ENCODE results near the gene DHX8. TPM values are rescaled to one million over a fixed set of nuclear protein-coding genes. Genes with fewer than 3 reads are reported as not detected.

The DHX8 gene
- total and polyA plus RNA-seq, 10 of the 15 experiments (the other 5 are each of a cell fraction or from before 2014, with no cell fraction given): 27.6 to 50.4 (median 35.7) TPM

GRCh38 chr17:43456029-43456428 is 27.7 kb upstream of the DHX8 start (continued):
- TF ChIP-seq, protein P1, sequence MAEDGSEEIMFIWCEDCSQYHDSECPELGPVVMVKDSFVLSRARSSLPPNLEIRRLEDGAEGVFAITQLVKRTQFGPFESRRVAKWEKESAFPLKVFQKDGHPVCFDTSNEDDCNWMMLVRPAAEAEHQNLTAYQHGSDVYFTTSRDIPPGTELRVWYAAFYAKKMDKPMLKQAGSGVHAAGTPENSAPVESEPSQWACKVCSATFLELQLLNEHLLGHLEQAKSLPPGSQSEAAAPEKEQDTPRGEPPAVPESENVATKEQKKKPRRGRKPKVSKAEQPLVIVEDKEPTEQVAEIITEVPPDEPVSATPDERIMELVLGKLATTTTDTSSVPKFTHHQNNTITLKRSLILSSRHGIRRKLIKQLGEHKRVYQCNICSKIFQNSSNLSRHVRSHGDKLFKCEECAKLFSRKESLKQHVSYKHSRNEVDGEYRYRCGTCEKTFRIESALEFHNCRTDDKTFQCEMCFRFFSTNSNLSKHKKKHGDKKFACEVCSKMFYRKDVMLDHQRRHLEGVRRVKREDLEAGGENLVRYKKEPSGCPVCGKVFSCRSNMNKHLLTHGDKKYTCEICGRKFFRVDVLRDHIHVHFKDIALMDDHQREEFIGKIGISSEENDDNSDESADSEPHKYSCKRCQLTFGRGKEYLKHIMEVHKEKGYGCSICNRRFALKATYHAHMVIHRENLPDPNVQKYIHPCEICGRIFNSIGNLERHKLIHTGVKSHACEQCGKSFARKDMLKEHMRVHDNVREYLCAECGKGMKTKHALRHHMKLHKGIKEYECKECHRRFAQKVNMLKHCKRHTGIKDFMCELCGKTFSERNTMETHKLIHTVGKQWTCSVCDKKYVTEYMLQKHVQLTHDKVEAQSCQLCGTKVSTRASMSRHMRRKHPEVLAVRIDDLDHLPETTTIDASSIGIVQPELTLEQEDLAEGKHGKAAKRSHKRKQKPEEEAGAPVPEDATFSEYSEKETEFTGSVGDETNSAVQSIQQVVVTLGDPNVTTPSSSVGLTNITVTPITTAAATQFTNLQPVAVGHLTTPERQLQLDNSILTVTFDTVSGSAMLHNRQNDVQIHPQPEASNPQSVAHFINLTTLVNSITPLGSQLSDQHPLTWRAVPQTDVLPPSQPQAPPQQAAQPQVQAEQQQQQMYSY (CRISPR knock-in tag; IDR thresholded peaks at IDR 0.05): no peak
- TF ChIP-seq ZNF24 (IDR thresholded peaks at IDR 0.05) (no peak), RAD21 (IDR thresholded peaks at IDR 0.05; ENCODE audit: insufficient read depth, low read depth, low read length) (no peak), TBL1XR1 (IDR thresholded peaks at IDR 0.05; ENCODE audit: low read depth, low read length) (no peak)

GRCh38 chr17:43456661-43457361 is 27.0 kb upstream of the DHX8 start:
- ChIA-PET SMC1A (ENCODE audit: uncharacterized antibody, unreplicated experiment) (no interaction called here), POLR2A (no interaction called here), CTCF (interaction anchor here (1.4 kb wide), 1 partner anchor 63 kb away, joined by 6 read pairs; no protein-coding TSS in a partner anchor), RAD21 (ENCODE audit: unreplicated experiment) (no interaction called here)
- Histone ChIP-seq H3K4me1 (ENCODE audit: control insufficient read depth, insufficient read depth, low read length) (no peaks in the 10 kb centered on the region), H4K20me1 (ENCODE audit: control insufficient read depth, insufficient read depth) (no peaks in the 10 kb centered on the region), H3K27ac (ENCODE audit: control insufficient read depth, insufficient read depth) (no peak overlapping the region), H3K4me2 (ENCODE audit: control insufficient read depth, insufficient read depth) (no peak overlapping the region), H2AFZ (ENCODE audit: control insufficient read depth, low read depth, low read length) (no peak overlapping the region), H3K9ac (ENCODE audit: control insufficient read depth, insufficient read depth, low read length) (no peak overlapping the region), H3K79me2 (ENCODE audit: control insufficient read depth, insufficient read depth, low read length) (no peaks in the 10 kb centered on the region), H3K27me3 (replicated peaks in 1 of 2; ENCODE audit: control insufficient read depth in 2 of 2, insufficient read depth in 2 of 2, low read length in 1 of 2) (no peaks in the 10 kb centered on the region), H3K36me3 (ENCODE audit: control insufficient read depth in 2 of 2, insufficient read depth in 2 of 2, low read length in 1 of 2) (no peaks in the 10 kb centered on the region), H3K9me3 (replicated peaks; ENCODE audit: control insufficient read depth, insufficient read depth, low read length) (no peaks in the 10 kb centered on the region), H3K4me3 (no peak overlapping the region)
- ATAC-seq: no peak
- no TSS peak for BruUV-seq (replicated peaks)
- WGBS (ENCODE audit: insufficient coverage, insufficient replicate concordance, low lambda C conversion rate, missing lambda C conversion rate): 13% methylated on average over 7 of the region's 7 CpGs
- no peak for FAIRE-seq
- in situ Hi-C loops (cut with MboI) (no loop called here), intact Hi-C loops (cut with micrococcal nuclease; ENCODE audit: unreplicated experiment) (no loop called here)
- DNase-seq (ENCODE audit: low read depth, low spot score): no peak
- TF ChIP-seq CEBPZ (IDR thresholded peaks at IDR 0.05; ENCODE audit: low read depth, low read length) (no peak), SMC3 (IDR thresholded peaks at IDR 0.05; ENCODE audit: borderline replicate concordance, low read length) (no peak), ZNF384 (IDR thresholded peaks at IDR 0.05; ENCODE audit: borderline replicate concordance, low read depth, low read length) (no peak), IKZF1 (conservative IDR thresholded peaks at IDR 0.05) (peak; percentile 40; the same call in 1 of the 2 replicates), MTA3 (IDR thresholded peaks at IDR 0.05; ENCODE audit: borderline replicate concordance, low read length) (no peak), MTA2 (IDR thresholded peaks at IDR 0.05; ENCODE audit: low read depth) (peak; percentile 32), MXI1 (IDR thresholded peaks at IDR 0.05; ENCODE audit: low read depth, low read length) (no peak), BCL11A (IDR thresholded peaks at IDR 0.05; ENCODE audit: low read depth, low read length) (0 out of 2 replicates have a peak, but pooled peaks have one; percentile 11), EP300 (IDR thresholded peaks at IDR 0.05; ENCODE audit: borderline replicate concordance in 1 of 2, control insufficient read depth in 1 of 2, low read depth in 2 of 2, low read length in 2 of 2) (no peak), IKZF2 (IDR thresholded peaks at IDR 0.05) (no peak), KLF5 (IDR thresholded peaks at IDR 0.05; ENCODE audit: partially characterized antibody) (no peak)
